Jurkat, Clone E6-1 (cell line): ENCODE measurements around the gene TAS2R40.
A peak's percentile ranks its signal among the peaks of the same experiment; 100 is the strongest.
"Not testable (repeated sequence)": the region's sequence is repeated elsewhere in the genome, so short reads cannot be mapped to it uniquely, and the experiment has no call there.

ENCODE experiments used
- DNase-seq: peaks from one replicate; pipeline ENCODE4 v3.0.0-alpha.2; 2011; ENCODE audit warnings: low read depth, low spot score
- H3K4me3 ChIP-seq: 2 replicates; pipeline ENCODE4 v1.5.1; 2011; ENCODE audit warnings: mild to moderate bottlenecking, low read length, control low read depth, moderate library complexity

The TAS2R40 gene

GRCh38 chr7:143243614-143244013, 21.8 kb downstream of the TAS2R40 start:
- no peak for DNase-seq
- no peak overlapping the region for H3K4me3 ChIP-seq

GRCh38 chr7:143244321-143244720, 22.5 kb downstream of the TAS2R40 start:
- DNase-seq, result no peak
- H3K4me3 ChIP-seq, result no peak overlapping the region

- DNase-seq, result no peak
- no peak overlapping the region for H3K4me3 ChIP-seq
These were observed 23.3 kb downstream of the TAS2R40 start for GRCh38 chr7:143245123-143245522.

GRCh38 chr7:143247372-143247771, 25.5 kb downstream of the TAS2R40 start:
- DNase-seq, result no peak
- H3K4me3 ChIP-seq, result no peak overlapping the region

- no peak overlapping the region for H3K4me3 ChIP-seq
- no peak for DNase-seq
These were observed 27.0 kb downstream of the TAS2R40 start for GRCh38 chr7:143248761-143249354.

GRCh38 chr7:143250199-143250598, 28.4 kb downstream of the TAS2R40 start:
- DNase-seq, result no peak
- H3K4me3 ChIP-seq, result no peak overlapping the region

GRCh38 chr7:143250822-143251221, 29.0 kb downstream of the TAS2R40 start:
- peak; percentile 73 for DNase-seq
- H3K4me3 ChIP-seq, result no peak overlapping the region

- no peak overlapping the region for H3K4me3 ChIP-seq
- peak; percentile 32 for DNase-seq
These were observed 30.2 kb downstream of the TAS2R40 start for GRCh38 chr7:143252006-143252405.

GRCh38 chr7:143255564-143255963, 33.7 kb downstream of the TAS2R40 start:
- no peak for DNase-seq
- H3K4me3 ChIP-seq, result no peak overlapping the region

- H3K4me3 ChIP-seq, result no peak overlapping the region
- no peak for DNase-seq
These were observed 34.5 kb downstream of the TAS2R40 start for GRCh38 chr7:143256325-143256724.

- DNase-seq, result no peak
- H3K4me3 ChIP-seq, result no peak overlapping the region
These were observed 35.1 kb downstream of the TAS2R40 start for GRCh38 chr7:143256932-143257331.

- no peak for DNase-seq
These were observed 35.7 kb downstream of the TAS2R40 start for GRCh38 chr7:143257501-143257900.

GRCh38 chr7:143258831-143259230, 37.0 kb downstream of the TAS2R40 start:
- H3K4me3 ChIP-seq, result no peak overlapping the region
- DNase-seq, result no peak

More at GRCh38 chr7:143257501-143257900, 35.7 kb downstream of the TAS2R40 start:
- no peak overlapping the region for H3K4me3 ChIP-seq

GRCh38 chr7:143259765-143260164, 37.9 kb downstream of the TAS2R40 start:
- H3K4me3 ChIP-seq, result no peak overlapping the region
- no peak for DNase-seq

- no peak overlapping the region for H3K4me3 ChIP-seq
- DNase-seq, result no peak
These were observed 40.1 kb downstream of the TAS2R40 start for GRCh38 chr7:143261901-143262300.

GRCh38 chr7:143263266-143264195, 41.7 kb downstream of the TAS2R40 start, which contains the start of gene GSTK1:
TSS of gene GSTK1 (plus strand) at chr7:143263441. CDS start at chr7:143263514, 73 bp downstream.
- H3K4me3 ChIP-seq, result peak within 1 kb of the TSS; percentile 87
- DNase-seq, result peak; percentile 52

GRCh38 chr7:143264196-143264568, 42.3 kb downstream of the TAS2R40 start:
- H3K4me3 ChIP-seq, result peak overlapping the region; percentile 87

GRCh38 chr7:143265017-143265693, 43.3 kb downstream of the TAS2R40 start:
- no peak overlapping the region for H3K4me3 ChIP-seq
- DNase-seq, result no peak

More at GRCh38 chr7:143264196-143264568, 42.3 kb downstream of the TAS2R40 start:
- DNase-seq, result not testable (repeated sequence)

- DNase-seq, result no peak
- no peak overlapping the region for H3K4me3 ChIP-seq
These were observed 47.4 kb downstream of the TAS2R40 start for GRCh38 chr7:143269251-143269650.

GRCh38 chr7:143271240-143271639, 49.4 kb downstream of the TAS2R40 start:
- H3K4me3 ChIP-seq, result no peak overlapping the region
- DNase-seq, result no peak
